IMR-90 (cell line): ENCODE results near the gene PSMD6. TPM values are rescaled to one million over a fixed set of nuclear protein-coding genes. Genes with fewer than 3 reads are reported as not detected.

Experiments
- ATAC-seq: fragments of 200-7000 bp; cut with Tn5 transposase; 2 replicates; pipeline ENCODE4 v1.9.1; 2020; ENCODE audit warnings: low read depth, mild to moderate bottlenecking, moderate library complexity
- BruUV-seq: library from RNA; stranded (reverse); fragments of 400-500 nt; replicated peaks from 2 replicates; lab custom pipeline; 2021; lab: Mats Ljungman, UMichigan
- CTCF ChIA-PET: fragments of 300-600 bp; formaldehyde crosslinking; extraction: SDS; loops from one replicate; lab custom pipeline; 2021; ENCODE audit warnings: antibody characterized with exemption; lab: Yijun Ruan, JAX
- POLR2A ChIA-PET: fragments of 300-600 bp; sonication (Branson Sonifier 250); formaldehyde crosslinking; loops from one replicate; lab custom pipeline; 2022; ENCODE audit warnings: antibody characterized with exemption; ENCODE audit not compliant: unreplicated experiment; lab: Charles Lee
- DNase-seq: peaks from one replicate; pipeline ENCODE4 v3.0.0; 2013
- H2AFZ ChIP-seq: replicated peaks from 2 replicates; pipeline ENCODE3; 2013; ENCODE audit warnings: low read length, mild to moderate bottlenecking; ENCODE audit not compliant: poor library complexity
- H2AK5ac ChIP-seq: 2 replicates; pipeline ENCODE4 v1.6.1; 2013; ENCODE audit warnings: low read depth, low read length, inconsistent platforms
- H2AK9ac ChIP-seq: replicated peaks from 2 replicates; pipeline ENCODE3; 2013; ENCODE audit warnings: mild to moderate bottlenecking, low read depth, low read length, moderate library complexity; ENCODE audit not compliant: poor library complexity
- H2BK120ac ChIP-seq: 2 replicates; pipeline ENCODE4 v1.6.1; 2013; ENCODE audit warnings: low read depth, low read length, inconsistent platforms
- H2BK15ac ChIP-seq: 3 replicates; pipeline ENCODE4 v1.6.1; 2013; ENCODE audit warnings: low read depth, low read length, inconsistent platforms
- H2BK20ac ChIP-seq: 2 replicates; pipeline ENCODE4 v1.6.1; 2013; ENCODE audit warnings: low read depth, mild to moderate bottlenecking, inconsistent platforms, low read length, moderate library complexity
- H2BK5ac ChIP-seq: 2 replicates; pipeline ENCODE4 v1.6.1; 2013; ENCODE audit warnings: mild to moderate bottlenecking, low read depth, low read length, inconsistent platforms; ENCODE audit not compliant: poor library complexity, severe bottlenecking
- H3K14ac ChIP-seq: replicated peaks from 2 replicates; pipeline ENCODE4 v1.6.1; 2013; ENCODE audit warnings: low read depth, low read length, inconsistent platforms
- H3K18ac ChIP-seq: 2 replicates; pipeline ENCODE4 v1.6.1; 2013; ENCODE audit warnings: low read depth, low read length, control low read depth
- H3K23ac ChIP-seq: 2 replicates; pipeline ENCODE4 v1.6.1; 2013; ENCODE audit warnings: low read depth, low read length, inconsistent platforms
- H3K27ac ChIP-seq: 2 replicates; pipeline ENCODE4 v1.5.1; 2013; ENCODE audit warnings: mild to moderate bottlenecking, control low read depth, low read length; ENCODE audit not compliant: insufficient read depth
- H3K27me3 ChIP-seq: 2 replicates; pipeline ENCODE4 v1.6.1; 2013; ENCODE audit warnings: low read length; ENCODE audit not compliant: control insufficient read depth, insufficient read depth
- H3K36me3 ChIP-seq: 2 replicates; pipeline ENCODE4 v1.6.1; 2013; ENCODE audit warnings: low read length, mixed read lengths; ENCODE audit not compliant: control insufficient read depth, insufficient read depth
- H3K4ac ChIP-seq: 2 replicates; pipeline ENCODE4 v1.6.1; 2013; ENCODE audit warnings: low read depth, low read length, inconsistent platforms
- H3K4me1 ChIP-seq: 2 replicates; pipeline ENCODE4 v1.6.1; 2013; ENCODE audit warnings: low read length, mixed read lengths; ENCODE audit not compliant: control insufficient read depth, insufficient read depth
- H3K4me2 ChIP-seq: 2 replicates; pipeline ENCODE4 v1.6.1; 2013; ENCODE audit warnings: low read depth, mild to moderate bottlenecking, control low read depth, low read length, moderate library complexity
- H3K4me3 ChIP-seq: 2 replicates; pipeline ENCODE4 v1.5.1; 2013; ENCODE audit warnings: low read depth, mild to moderate bottlenecking, control low read depth, low read length, moderate library complexity; ENCODE audit not compliant: insufficient read depth
- H3K56ac ChIP-seq: 2 replicates; pipeline ENCODE4 v1.6.1; 2013; ENCODE audit warnings: low read length, inconsistent platforms; ENCODE audit not compliant: insufficient read depth; ENCODE audit errors: extremely low read depth
- H3K79me1 ChIP-seq, 2 experiments: 2 replicates each; pipeline ENCODE4 v1.6.1; 2013; ENCODE audit warnings: low read length in 2 of 2, inconsistent platforms in 1 of 2, low read depth in 1 of 2
- H3K9ac ChIP-seq: 2 replicates; pipeline ENCODE4 v1.6.1; 2013; ENCODE audit warnings: low read depth, low read length, control low read depth
- H3K9me1 ChIP-seq: 2 replicates; pipeline ENCODE4 v1.6.1; 2013; ENCODE audit warnings: low read length, inconsistent platforms; ENCODE audit not compliant: insufficient read depth
- H3K9me3 ChIP-seq: 2 replicates; pipeline ENCODE4 v1.6.1; 2013; ENCODE audit warnings: low read length; ENCODE audit not compliant: control insufficient read depth, insufficient read depth
- H4K20me1 ChIP-seq: 2 replicates; pipeline ENCODE4 v1.6.1; 2013; ENCODE audit warnings: low read length, inconsistent platforms; ENCODE audit not compliant: insufficient read depth
- H4K5ac ChIP-seq: 2 replicates; pipeline ENCODE4 v1.6.1; 2013; ENCODE audit warnings: mild to moderate bottlenecking, low read depth, low read length, control low read depth
- H4K8ac ChIP-seq, 2 experiments: 2 replicates each; pipeline ENCODE4 v1.6.1; 2013; ENCODE audit warnings: low read depth in 2 of 2, low read length in 2 of 2, control low read depth in 1 of 2, inconsistent platforms in 1 of 2
- H4K91ac ChIP-seq: 2 replicates; pipeline ENCODE4 v1.6.1; 2013; ENCODE audit warnings: low read depth, low read length, inconsistent platforms; ENCODE audit not compliant: insufficient read depth
- BHLHE40 ChIP-seq: fragments of 150-350 bp; IDR thresholded peaks from 2 replicates; pipeline ENCODE4 v1.6.1; 2016; ENCODE audit warnings: mild to moderate bottlenecking, low read depth, low read length
- CHD1 ChIP-seq: IDR thresholded peaks from 2 replicates; pipeline ENCODE4 v1.6.1; 2012; ENCODE audit warnings: low read depth, low read length, improper control_type of control experiment
- MAFK ChIP-seq: IDR thresholded peaks from 2 replicates; pipeline ENCODE4 v1.6.1; 2012; ENCODE audit warnings: low read depth, low read length, improper control_type of control experiment
- MAZ ChIP-seq: IDR thresholded peaks from 2 replicates; pipeline ENCODE4 v1.6.1; 2012; ENCODE audit warnings: low read depth, mild to moderate bottlenecking, low read length, improper control_type of control experiment, moderate library complexity, borderline replicate concordance
- MXI1 ChIP-seq: IDR thresholded peaks from 2 replicates; pipeline ENCODE4 v1.6.1; 2012; ENCODE audit warnings: low read depth, mild to moderate bottlenecking, low read length, moderate library complexity, borderline replicate concordance
- NFE2L2 ChIP-seq: fragments of 150-350 bp; IDR thresholded peaks from 2 replicates; pipeline ENCODE4 v1.6.1; 2016; ENCODE audit warnings: low read depth, mild to moderate bottlenecking, low read length
- RAD21 ChIP-seq: IDR thresholded peaks from 2 replicates; pipeline ENCODE4 v1.6.1; 2012; ENCODE audit warnings: low read length, improper control_type of control experiment
- RCOR1 ChIP-seq: IDR thresholded peaks from 2 replicates; pipeline ENCODE4 v1.6.1; 2012; ENCODE audit warnings: mild to moderate bottlenecking, low read length, improper control_type of control experiment; ENCODE audit not compliant: insufficient replicate concordance
- SMC3 ChIP-seq: fragments of 150-350 bp; IDR thresholded peaks from 2 replicates; pipeline ENCODE4 v1.6.1; 2016; ENCODE audit warnings: low read depth, mild to moderate bottlenecking, antibody characterized with exemption, low read length, moderate library complexity
- WGBS, 2 experiments: methylation state at CpG; one replicate each; pipeline versions ENCODE4 v1.1.5 to v1.1.7; 2013; ENCODE audit warnings: missing lambda C conversion rate in 2 of 2; ENCODE audit not compliant: insufficient read length in 1 of 2; ENCODE audit errors: extremely low coverage in 2 of 2; 5-methylcytosine and 5-hydroxymethylcytosine counted together
- dilution Hi-C: fragments of 300-500 bp; cut with HindIII; formaldehyde crosslinking; loops from one replicate; pipeline ENCODE4 v1.14.3; 2018; ENCODE audit warnings: low sequenced_read_pairs; ENCODE audit not compliant: unreplicated experiment
- in situ Hi-C: fragments of 300-500 bp; cut with MboI; formaldehyde crosslinking; loops from 3 replicates; pipeline ENCODE4 v1.14.3; 2019; ENCODE audit warnings: low sequenced_read_pairs, inconsistent platforms, mixed read lengths
- intact Hi-C: fragments of 100-400 bp; cut with micrococcal nuclease; formaldehyde crosslinking; loops from 2 replicates; pipeline ENCODE4 v1.10.0; 2022
- polyA plus RNA-seq, 3 experiments: library from polyadenylated mRNA; depleted of rRNA; stranded (reverse); fragments of >200 nt; gene quantifications; 2 replicates each; pipeline ENCODE4 v1.2.3, GENCODE V29; 2012; ENCODE audit warnings: low replicate concordance in 1 of 3
- total RNA-seq: library from RNA; depleted of rRNA; stranded (reverse); fragments of >200 nt; gene quantifications from 2 replicates; pipeline ENCODE4 v1.2.3, GENCODE V29; 2012
- TF ChIP-seq, protein P1 (sequence below): fragments of 150-350 bp; IDR thresholded peaks from 2 replicates; pipeline ENCODE4 v1.6.1; 2017; ENCODE audit warnings: mild to moderate bottlenecking, antibody characterized with exemption, low read length, low read depth
- TF ChIP-seq, protein P2 (sequence below): conservative IDR thresholded peaks from 2 replicates; pipeline ENCODE4 v1.5.1; 2012; ENCODE audit warnings: mild to moderate bottlenecking, low read depth, low read length, improper control_type of control experiment
- TF ChIP-seq, protein P3 (sequence below): fragments of 150-350 bp; IDR thresholded peaks from 2 replicates; pipeline ENCODE4 v1.6.1; 2016; ENCODE audit warnings: low read depth, mild to moderate bottlenecking, low read length, moderate library complexity, borderline replicate concordance

PSMD6 gene
- total and polyA plus RNA-seq, 2 of the 4 experiments (the other 2 are of a cell fraction): 86.6 to 91.8 TPM

DNA sequence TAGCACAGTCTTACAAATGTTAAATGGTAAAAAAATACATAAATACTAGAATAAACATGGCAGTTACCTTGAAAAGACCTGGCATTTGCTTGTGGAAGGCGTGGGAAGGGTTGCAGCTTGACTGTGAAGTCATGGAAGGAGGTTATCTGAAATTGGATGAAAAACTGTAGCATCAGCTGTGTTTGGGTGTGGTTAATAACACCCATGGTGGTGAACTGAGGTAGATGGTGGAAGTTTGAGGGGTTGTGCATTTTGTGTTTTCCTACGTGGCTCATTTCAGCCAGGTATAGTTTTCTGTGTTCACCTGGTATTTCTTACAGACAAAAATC is 46.5 kb downstream of the PSMD6 start:
- TF ChIP-seq MXI1 (no peak), RCOR1 (no peak), RAD21 (no peak), MAFK (no peak; the same call in 1 of the 2 replicates), SMC3 (no peak), NFE2L2 (no peak), CHD1 (no peak), MAZ (no peak), BHLHE40 (no peak)
- TF ChIP-seq, protein P1, sequence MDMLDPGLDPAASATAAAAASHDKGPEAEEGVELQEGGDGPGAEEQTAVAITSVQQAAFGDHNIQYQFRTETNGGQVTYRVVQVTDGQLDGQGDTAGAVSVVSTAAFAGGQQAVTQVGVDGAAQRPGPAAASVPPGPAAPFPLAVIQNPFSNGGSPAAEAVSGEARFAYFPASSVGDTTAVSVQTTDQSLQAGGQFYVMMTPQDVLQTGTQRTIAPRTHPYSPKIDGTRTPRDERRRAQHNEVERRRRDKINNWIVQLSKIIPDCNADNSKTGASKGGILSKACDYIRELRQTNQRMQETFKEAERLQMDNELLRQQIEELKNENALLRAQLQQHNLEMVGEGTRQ: no peak
- TF ChIP-seq, protein P2, sequence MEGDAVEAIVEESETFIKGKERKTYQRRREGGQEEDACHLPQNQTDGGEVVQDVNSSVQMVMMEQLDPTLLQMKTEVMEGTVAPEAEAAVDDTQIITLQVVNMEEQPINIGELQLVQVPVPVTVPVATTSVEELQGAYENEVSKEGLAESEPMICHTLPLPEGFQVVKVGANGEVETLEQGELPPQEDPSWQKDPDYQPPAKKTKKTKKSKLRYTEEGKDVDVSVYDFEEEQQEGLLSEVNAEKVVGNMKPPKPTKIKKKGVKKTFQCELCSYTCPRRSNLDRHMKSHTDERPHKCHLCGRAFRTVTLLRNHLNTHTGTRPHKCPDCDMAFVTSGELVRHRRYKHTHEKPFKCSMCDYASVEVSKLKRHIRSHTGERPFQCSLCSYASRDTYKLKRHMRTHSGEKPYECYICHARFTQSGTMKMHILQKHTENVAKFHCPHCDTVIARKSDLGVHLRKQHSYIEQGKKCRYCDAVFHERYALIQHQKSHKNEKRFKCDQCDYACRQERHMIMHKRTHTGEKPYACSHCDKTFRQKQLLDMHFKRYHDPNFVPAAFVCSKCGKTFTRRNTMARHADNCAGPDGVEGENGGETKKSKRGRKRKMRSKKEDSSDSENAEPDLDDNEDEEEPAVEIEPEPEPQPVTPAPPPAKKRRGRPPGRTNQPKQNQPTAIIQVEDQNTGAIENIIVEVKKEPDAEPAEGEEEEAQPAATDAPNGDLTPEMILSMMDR: no peak
- TF ChIP-seq, protein P3, sequence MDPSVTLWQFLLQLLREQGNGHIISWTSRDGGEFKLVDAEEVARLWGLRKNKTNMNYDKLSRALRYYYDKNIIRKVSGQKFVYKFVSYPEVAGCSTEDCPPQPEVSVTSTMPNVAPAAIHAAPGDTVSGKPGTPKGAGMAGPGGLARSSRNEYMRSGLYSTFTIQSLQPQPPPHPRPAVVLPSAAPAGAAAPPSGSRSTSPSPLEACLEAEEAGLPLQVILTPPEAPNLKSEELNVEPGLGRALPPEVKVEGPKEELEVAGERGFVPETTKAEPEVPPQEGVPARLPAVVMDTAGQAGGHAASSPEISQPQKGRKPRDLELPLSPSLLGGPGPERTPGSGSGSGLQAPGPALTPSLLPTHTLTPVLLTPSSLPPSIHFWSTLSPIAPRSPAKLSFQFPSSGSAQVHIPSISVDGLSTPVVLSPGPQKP: no peak
- Histone ChIP-seq H3K9me1 (peaks cover 26% of the 10 kb centered on the region), H2BK20ac (peak overlapping the region; percentile 15; the same call in 1 of the 2 replicates), H3K9ac (0 out of 2 replicates have a peak overlapping the region, but pooled peaks have one; percentile 29), H2BK120ac (peak overlapping the region; percentile 43), H3K9me3 (no peaks in the 10 kb centered on the region), H4K20me1 (peaks cover 12% of the 10 kb centered on the region; the same call in 1 of the 2 replicates), H3K18ac (peak overlapping the region; percentile 49), H2BK15ac (peak overlapping the region; percentile 35; the same call in 1 of the 3 replicates), H3K4me1 (peaks cover 18% of the 10 kb centered on the region), H3K4ac (peak overlapping the region; percentile 40), H4K5ac (0 out of 2 replicates have a peak overlapping the region, but pooled peaks have one; percentile 5), H2AK5ac (peak overlapping the region; percentile 54; the same call in 1 of the 2 replicates), H3K36me3 (peaks cover 19% of the 10 kb centered on the region), H4K8ac (peak overlapping the region in 1 of 2 experiments; percentile 55; a peak in 2 of 4 replicates), H2AK9ac (no peak overlapping the region), H3K79me1 (peaks cover 63 to 83% of the 10 kb centered on the region in 2 experiments), H3K27me3 (no peaks in the 10 kb centered on the region), H3K56ac (peak overlapping the region; percentile 46; the same call in 1 of the 2 replicates), H3K27ac (peak overlapping the region; percentile 80), H2AFZ (no peak overlapping the region), H4K91ac (peak overlapping the region; percentile 29), H3K4me2 (peak overlapping the region; percentile 49; the same call in 1 of the 2 replicates), H3K14ac (peak overlapping the region; percentile 55; the same call in 1 of the 2 replicates), H3K23ac (peak overlapping the region; percentile 37; the same call in 1 of the 2 replicates), H3K4me3 (no peak overlapping the region), H2BK5ac (peak overlapping the region; percentile 76)
- DNase-seq (no peak), ATAC-seq (no peak)
- no TSS peak for BruUV-seq
- dilution Hi-C loops: no loop called here
- intact Hi-C loops: loop anchor here (5.0 kb wide), 1 partner anchor 115 kb away; the partner anchor contains the start of genes ATXN7 and THOC7
- ChIA-PET CTCF (interaction anchor here (2.4 kb wide), 1 partner anchor 15 kb away, joined by 11 read pairs; no protein-coding TSS in a partner anchor), POLR2A (no interaction called here)
- in situ Hi-C loops: loop anchor here (25.0 kb wide), 1 partner anchor 1365 kb away; no protein-coding TSS in a partner anchor
- WGBS, 2 experiments: no CpG with 5 or more reads among the region's 2 CpGs
